Glomerular endothelial cell (primary cell): ENCODE results near the gene RABGAP1. TPM values are rescaled to one million over a fixed set of nuclear protein-coding genes. Genes with fewer than 3 reads are reported as not detected.

Experiments
- DNase-seq: peaks from one replicate; pipeline ENCODE4 v3.0.0-alpha.2; 2011; ENCODE audit warnings: low read depth, low spot score; ENCODE audit errors: extremely low read depth
- total RNA-seq: library from RNA; depleted of rRNA; stranded (reverse); fragments of >200 nt; gene quantifications from 2 replicates; pipeline ENCODE4 v1.2.3, GENCODE V29; 2015

The RABGAP1 gene
- total RNA-seq, 1 donor from 2014 or later, result 35.5 TPM

DNA sequence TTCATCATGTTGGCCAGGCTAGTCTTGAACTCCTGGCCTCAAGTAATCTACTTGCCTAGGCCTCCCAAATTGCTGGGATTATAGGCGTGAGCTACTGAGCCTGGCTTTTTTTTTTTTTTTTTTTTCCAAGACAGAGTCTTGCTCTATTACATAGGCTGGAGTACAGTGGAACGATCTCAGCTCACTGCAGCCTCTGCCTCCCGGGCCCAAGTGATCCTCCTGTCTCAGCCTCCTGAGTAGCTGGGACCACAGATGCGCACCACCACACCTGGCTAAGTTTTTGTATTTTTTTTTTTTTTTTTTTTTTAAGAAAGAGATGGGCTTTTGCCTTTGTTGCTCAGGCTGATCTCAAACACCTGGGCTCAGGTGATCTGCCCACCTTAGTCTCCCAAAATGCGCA is 66.4 kb downstream of the RABGAP1 start:
- no peak for DNase-seq

DNA sequence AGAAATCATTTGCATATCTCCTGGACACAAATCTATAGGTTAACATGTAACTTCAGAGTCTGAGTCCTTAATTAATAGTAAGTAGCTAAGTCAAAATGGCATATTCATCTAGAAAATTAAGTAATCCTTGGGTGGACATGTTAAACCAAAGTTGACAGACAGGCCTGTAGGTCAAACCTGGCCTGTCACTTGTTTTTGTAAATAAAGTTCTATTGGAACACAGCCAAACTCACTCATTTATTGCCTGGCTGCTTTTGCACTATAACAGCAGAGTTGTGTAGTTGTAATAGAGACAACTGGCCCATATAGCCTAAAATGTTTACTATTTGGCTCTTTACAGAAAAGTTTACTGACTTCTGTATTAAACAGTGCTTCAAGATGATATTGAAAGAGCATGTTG is 68.1 kb downstream of the RABGAP1 start:
- DNase-seq, result no peak

DNA sequence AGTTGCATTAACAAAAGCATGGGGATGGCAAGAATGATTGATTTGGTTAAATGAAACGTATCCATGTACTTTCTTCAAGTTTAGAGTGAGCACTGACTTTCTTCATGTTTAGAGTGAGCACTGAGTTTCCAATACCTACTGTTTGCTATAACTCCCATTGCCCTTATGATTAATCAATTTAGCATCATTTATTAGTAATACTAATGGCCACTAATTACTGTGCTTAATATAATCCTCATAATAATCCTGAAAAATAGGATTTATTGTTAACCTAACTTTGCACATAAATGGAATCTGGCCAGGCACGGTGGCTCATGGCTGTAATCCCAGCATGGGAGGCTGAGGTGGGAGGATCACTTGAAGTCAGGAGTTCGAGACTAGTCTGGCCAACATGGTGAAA is 70.6 kb downstream of the RABGAP1 start:
- no peak for DNase-seq

DNA sequence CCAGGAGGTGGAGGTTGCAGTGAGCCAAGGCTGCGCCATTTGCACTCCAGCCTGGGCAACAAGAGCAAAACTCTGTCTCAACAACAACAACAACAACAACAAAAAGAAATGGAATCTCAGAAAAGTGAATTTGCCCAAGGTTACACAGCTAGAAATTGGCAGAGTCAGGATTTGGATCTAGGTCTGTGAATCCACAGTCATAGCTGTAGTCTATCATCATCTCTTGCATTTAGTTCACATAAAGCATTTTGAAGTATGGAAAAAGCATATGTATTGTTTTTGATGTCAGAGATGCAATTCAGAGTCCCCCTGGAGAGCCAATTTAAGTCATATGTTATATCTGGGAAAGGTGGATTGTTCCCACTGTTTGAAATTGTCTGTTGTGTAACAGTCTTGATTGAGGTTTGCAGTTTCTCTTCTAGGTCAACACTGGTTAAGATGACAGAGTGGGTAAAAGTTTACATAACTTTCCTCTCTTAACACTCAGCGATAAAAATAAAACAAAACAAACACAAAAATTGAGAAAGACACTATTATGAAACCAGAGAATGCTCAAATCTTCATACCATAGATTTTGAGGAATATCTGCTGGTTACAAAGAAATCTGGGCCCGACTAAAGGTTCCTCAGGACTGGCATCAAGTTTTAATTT is 71.2 kb downstream of the RABGAP1 start:
- DNase-seq, result no peak

DNA sequence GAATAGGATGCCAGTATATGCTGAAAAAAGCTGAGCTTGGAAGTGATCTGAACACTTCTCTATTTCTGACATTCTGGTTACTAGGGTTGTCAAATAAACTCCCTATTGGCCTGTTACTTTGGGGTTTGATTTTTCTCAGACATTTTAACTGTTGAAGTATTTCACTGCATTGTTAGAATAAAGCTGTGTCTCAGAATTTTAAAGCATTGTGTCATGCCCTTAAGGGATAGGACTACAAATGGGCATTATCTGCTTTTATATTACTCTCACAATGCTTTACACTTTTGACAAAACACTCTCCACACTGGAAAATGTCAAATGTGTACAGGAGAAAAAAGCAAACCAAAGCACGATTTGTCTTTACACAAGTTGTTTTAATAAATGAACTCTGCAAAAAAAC is 75.8 kb downstream of the RABGAP1 start:
- DNase-seq, result no peak

DNA sequence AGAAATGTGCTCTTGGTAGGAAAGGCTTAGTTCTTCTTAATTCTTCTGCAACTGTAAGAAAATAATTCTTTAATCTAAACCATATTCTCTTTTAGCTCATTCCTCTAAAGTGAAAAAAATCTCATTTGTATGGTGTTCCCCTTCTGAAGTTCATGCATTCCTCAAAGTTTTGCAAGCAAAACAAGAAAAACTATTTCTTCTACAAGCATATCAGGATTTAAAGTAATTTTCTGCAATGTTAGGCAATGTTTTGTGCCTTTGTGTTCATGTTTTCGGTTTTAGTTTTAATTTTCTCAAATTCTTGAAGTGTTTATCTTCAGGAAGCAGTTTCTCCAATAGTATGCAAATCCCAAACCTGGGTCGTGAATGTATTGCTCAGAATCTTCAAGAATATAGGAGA is 80.0 kb downstream of the RABGAP1 start:
- no peak for DNase-seq

DNA sequence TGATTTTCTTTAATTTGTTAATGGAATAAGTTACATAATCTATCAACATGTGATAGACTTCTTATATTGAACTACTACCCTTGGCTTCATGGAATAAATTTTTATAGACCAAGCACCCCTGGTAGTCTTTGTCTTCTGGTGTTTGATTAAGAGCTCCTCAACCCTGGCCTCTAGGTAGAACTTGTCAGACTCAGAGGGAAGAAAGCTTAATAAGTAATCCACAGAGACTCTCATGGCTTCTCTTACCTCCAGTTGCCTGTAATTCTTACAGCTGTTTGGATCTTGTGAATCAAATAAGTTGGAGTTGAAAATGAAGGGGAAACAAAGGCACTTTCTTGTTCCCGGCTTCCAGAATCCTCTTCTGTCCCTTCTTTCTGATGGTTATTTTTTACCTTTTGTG is 85.6 kb downstream of the RABGAP1 start:
- DNase-seq, result no peak

DNA sequence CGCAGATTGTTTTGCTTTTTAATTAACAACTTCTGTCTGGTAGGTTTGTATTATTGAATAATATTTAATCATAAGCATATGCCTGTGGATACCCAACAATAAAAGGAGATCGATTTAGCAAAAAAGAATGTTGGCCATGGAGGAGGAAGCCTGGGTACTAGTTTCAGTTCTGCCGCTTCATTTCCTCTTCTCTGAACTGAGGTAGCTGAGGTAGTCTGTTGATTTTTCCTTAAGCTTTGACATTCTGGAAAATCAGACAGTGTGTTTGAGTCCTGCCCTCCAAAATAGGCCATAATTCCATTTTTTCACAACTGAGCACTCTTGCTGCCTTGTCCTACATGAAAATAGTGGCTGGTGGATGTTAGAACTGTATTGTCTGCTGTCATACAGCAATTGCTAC is 86.7 kb downstream of the RABGAP1 start:
- DNase-seq, result no peak

DNA sequence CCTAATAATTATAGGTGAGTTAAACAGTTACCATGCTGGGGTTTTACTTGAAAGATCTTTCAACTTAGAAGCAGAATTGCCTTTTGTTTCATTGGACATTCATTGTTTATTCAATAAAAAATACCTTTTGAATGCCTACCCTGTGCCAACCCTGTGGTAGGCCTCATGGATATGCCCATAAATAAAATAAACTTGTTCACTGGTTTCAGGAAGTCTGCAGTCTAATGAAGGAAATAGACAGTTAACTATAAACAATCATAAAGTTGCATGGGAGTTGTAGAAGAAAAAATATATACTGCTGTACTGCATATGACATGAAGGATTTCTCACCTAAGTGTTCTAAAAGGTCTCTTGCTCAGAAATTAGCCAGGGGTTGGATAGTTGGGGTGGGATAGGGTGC is 87.3 kb downstream of the RABGAP1 start:
- DNase-seq, result no peak

DNA sequence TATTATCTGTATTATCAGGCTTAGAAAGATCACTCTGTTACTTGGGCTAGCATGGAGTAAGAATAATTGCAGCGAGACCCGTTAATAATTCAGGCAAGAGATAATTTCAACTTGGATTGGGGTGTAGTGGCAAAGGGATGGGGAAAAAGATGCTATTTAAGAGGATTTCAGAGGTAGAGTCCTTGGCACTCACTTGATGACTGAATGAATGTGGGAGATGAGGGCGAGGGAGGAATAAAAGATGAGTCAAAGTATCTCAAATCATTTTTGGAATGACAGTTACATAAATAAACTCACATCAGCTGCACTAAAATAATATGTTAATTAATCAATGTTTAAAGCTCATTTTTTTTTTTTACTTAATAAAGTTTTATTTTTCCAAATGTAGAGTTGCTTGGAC is 88.2 kb downstream of the RABGAP1 start:
- no peak for DNase-seq

DNA sequence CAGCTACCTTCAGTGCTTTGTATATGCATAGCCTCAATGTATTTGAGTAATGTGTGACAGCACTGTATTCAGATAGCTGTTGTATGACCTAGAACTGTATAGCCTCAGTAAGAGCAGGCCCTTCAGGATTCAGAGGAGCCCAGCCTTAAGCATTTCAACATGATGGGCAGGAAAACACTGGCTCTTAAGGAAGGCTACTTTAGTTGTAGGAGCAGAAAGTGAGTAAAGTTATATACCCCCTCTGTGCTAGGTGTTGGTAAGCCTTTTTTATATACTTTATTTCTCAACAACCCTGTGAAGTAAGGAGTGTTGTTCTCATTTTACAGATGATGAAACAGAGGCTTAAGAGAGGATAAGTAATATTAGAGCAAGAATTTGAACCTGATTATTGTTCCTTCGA is 91.1 kb downstream of the RABGAP1 start:
- no peak for DNase-seq

DNA sequence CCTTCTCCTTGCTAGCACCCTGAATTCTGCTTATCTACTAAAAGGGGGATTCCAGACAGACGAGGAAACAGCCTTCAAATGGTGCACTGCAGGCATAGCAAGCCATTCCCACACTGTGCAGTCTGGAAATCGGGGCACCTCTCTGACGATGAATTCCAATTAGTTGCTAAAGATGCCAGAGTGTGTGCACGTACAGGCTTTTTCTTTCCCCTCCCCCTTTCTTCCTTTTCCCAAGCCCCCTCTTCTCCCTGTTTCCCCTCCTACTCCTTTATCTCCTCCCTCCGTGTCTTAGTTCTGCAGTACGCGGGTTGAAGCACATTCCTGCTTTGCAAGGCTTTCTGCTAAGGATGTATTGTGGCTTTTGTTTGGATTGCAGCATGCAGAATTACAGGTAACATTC is 92.5 kb downstream of the RABGAP1 start, which contains the start of gene GPR21:
Gene GPR21, plus strand, starts transcription at position 316 of the 400 bp plus-strand sequence. CDS start 900 bp downstream, outside the sequence.
- no peak for DNase-seq

DNA sequence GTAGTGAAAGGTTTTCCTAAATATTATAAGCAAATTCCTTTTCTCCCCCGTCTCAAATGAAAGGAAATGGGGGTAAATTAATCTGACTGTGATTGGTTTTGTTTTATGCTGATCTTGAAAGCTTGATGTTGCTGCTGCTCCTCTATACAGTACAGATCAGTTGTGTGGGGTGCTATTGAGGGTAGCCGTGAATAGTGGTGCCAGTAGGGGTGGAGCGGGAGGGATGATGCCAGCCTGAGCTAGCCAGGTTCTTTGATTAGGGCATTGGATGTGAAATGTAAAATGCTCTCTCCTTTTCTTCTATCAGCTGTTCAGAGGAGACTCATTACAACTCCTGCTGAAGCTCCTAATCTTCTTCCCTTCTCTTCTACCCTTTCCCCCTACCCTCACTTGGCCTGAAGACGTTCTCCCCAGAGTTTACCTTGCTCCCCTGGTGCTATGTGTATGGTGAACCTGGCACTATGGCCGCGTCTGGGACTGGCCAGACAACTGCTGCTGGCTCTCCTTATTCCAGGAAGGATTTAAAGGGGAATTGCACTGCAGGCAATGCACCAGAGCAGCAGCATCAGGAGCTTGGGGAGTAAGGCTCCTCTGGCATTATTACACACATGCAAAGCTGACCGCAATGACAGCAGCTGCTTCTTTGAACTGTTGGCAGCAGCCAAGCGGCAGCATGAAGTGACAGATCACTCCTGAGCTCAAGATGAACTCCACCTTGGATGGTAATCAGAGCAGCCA is 93.2 kb downstream of the RABGAP1 start:
- DNase-seq, result no peak

DNA sequence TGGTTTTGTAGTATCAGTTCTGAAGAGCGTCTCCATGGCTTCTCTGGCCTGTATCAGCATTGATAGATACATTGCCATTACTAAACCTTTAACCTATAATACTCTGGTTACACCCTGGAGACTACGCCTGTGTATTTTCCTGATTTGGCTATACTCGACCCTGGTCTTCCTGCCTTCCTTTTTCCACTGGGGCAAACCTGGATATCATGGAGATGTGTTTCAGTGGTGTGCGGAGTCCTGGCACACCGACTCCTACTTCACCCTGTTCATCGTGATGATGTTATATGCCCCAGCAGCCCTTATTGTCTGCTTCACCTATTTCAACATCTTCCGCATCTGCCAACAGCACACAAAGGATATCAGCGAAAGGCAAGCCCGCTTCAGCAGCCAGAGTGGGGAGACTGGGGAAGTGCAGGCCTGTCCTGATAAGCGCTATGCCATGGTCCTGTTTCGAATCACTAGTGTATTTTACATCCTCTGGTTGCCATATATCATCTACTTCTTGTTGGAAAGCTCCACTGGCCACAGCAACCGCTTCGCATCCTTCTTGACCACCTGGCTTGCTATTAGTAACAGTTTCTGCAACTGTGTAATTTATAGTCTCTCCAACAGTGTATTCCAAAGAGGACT is 94.2 kb downstream of the RABGAP1 start:
- DNase-seq, result no peak

DNA sequence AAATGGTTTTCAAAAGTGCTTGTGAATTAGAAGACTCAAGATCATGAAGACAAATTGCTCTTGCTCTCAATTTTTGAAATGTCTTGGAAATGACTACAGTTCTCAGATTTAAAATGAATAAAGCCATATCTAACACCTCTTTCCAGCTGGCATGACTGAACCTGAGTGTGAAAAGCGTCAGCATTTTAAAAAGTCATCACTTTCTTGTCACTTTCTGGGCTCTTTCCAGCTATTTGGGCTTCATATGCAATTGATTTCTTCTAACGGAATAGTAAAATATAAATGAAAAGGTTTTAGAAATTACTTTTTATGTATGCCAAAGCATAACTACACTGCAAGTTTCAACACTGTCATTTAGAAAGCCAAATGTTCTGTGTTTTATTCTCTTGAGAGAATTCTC is 95.0 kb downstream of the RABGAP1 start:
- no peak for DNase-seq

DNA sequence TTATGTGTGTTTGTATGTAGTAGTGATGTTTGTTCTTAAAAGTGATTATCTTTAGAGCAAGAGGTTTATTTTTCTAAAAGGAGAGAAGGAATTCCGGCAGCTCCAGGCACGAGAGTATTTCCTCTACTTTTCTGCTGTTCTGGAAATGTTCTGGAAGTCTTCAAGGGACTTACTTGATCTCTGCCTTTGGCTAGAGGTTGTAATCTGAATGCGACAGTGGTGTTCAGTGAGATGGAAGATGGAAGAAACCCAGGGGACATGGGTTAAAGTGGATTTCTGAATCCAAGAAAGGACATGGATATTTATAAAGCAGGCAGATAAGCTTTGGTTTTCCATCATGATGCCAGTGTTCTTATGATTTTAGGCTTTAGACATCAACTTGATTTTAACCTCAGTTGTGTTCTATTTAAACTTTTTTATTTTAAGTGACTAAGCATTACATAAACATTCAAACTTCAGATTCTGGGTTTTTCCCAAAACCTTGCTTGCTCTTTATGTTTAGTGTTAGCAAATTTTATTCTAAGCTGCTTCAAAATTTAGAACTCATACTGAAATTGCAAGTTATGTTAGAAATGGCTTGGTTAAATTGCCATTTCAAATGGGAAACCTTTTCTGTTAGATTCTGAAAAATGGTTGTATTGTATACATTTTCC is 96.2 kb downstream of the RABGAP1 start:
- DNase-seq, result no peak

DNA sequence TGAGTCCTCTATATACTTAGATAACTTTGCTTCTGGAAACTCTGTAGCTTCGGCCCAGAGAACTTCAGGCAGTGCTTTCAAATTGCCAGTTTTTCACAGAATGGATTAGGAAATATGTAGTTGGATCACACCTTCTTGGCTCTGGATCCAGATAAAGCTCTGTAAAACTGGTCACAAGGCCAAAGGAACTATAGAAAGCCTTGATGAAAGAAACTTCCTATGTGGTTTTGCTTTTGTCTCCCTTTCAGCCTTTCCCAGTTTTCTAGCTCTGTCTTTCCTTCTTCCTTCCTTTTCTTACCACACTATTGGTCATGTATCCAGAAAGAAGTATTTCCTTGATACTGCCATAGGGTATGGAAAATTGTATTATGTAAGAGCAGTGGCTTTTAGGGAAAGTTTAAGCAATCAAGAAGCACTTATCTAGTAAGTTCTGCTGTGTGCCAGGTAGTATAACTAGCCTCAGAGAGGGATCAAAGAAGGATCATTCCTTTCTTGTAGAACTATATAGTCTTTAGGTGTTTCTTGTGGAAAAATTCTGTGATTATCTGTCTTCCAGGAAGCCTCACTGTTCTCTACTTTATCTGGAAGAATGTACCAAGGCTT is 98.9 kb downstream of the RABGAP1 start:
- DNase-seq, result no peak

DNA sequence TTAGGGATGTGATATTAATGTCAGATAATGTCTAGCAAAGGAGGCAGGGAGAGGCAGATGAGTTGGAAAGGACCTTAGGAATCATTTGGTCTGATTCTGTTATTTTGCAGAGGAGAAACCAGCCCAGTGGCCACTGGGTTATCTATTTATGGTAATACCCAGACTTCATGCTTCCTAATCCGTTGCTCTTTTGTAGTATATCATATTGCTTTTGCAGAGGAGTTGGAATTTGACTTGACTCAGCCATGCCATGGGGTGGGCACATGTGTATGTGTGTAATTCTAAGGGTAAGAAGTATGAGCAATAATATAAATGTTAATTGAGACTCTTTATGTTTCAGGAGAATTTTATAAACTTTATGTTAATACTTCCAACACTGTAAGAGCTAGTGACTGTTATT is 100.0 kb downstream of the RABGAP1 start:
- DNase-seq, result no peak

DNA sequence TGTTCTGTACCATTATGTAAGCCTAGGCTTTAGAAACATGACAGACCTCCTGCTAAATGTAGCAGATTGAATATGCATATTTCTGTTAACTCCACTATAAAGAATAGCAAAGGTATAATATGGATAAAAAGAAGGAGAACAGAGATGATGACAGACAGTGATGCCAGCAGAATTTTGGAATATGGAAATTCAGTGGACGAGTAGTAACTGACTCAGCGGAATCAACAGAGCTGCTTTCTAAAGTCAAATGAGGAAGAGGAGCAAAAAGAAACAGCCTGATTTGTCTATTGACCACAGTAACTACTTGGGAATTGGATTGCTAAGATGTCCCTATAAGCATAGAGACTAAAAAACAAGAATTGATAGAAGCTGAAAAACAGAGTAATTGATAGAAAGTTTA is 100.7 kb downstream of the RABGAP1 start:
- no peak for DNase-seq

DNA sequence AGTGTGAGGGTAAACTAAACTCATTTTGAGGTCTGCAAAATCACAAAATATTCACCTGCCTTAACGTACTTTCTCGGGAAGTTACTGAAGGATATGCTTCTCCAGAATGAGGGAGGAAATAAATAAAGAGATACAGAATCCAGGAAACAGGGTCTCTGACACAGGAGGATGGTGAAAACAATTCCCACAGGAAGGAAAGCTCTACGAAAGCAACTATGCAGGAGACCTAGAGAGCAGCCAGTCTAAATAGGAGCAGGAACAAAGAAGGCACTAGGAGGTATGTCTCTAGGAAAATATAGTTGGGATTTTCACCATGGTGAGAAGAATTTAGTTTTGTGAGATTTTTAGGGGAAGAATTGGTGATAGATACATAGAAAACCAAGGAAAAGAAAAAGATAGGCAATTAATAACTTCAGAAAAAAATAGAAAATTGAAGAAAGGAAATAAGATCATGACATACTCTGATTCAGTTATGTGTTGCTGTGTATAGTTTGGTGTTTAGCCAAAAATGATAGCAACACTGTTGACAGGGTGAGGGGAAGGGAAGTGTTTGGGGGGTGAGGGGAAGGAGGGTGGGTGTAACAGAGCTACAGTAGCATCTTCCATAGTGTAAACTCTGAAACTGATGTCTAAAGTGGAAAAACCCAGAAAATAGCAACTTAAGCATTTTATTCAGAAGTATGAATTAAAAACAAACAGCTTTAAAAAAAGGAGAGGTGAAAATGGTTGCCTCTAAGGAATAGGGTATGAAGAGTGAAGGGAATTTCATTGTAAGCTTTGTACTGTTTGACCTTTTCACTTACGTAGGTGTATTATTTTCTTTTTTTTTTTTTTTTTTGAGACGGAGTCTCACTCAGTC is 102.5 kb downstream of the RABGAP1 start:
- DNase-seq, result no peak
